Medulla oblongata (tissue), 1 donor: ENCODE data around the gene FANCE.
"Not testable (repeated sequence)": the region's sequence is repeated elsewhere in the genome, so short reads cannot be mapped to it uniquely, and the experiment has no call there.

Experiments
- DNase-seq: peaks from one replicate; pipeline ENCODE4 v3.0.0-alpha.2; 2015; ENCODE audit errors: extremely low spot score

The FANCE gene

DNA sequence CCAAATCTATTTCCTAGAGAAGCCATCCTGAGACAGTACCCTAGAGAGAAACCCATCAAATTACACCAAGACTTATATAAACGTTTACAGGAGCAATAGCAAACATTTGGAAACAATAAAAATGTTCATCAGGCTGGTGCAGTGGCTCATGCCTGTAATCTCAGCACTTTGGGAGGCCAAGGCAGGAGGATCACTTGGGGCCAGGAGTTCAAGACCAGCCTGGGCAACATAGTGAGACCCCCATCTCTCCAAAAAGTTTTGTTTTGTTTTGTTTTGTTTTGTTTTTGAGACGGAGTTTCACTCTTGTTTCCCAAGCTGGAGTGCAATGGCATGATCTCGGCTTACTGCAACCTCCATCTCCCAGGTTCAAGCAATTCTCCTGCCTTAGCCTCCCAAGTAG, 19.4 kb upstream of the FANCE start:
- not testable (repeated sequence) for DNase-seq

DNA sequence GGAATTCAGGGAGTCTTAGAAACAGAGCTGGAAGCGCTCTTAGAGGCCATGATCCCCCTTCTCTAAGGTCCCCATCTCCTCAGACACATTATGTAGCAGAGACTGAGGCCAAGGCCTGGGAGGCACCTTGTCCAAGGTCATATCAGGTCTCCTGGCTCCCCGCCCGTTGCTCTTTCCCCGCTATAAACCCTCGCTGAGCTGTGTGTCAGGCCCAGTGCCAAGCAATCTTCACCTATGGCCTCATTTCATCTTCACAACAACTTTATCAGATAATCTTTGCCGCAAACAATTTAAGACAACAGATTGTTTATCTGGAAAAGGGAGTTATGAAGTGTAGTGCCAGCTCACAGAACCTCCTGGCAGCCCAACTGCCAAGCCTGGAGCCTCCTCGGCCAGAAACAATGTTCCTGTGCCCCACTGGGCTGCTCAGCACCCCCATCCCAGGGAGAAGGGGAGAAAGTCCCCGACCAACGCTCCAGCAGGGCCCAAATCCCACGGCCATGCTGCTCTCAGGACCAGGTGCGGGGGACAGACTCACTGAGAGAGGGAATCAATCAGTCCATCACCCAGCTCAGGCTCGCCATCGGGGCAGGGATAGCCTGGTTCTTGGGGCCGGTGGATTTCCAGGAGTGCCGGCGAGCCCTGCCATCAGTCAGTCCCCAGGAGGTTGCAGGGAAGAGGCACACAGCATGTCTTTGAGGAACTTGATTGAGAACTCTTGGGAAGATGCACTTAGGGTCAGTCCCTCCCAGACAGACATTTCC, 16.9 kb upstream of the FANCE start:
- no peak for DNase-seq

GRCh38 chr6:35436071-35436857, 15.9 kb upstream of the FANCE start:
- no peak for DNase-seq

- not testable (repeated sequence) for DNase-seq
Measured at GRCh38 chr6:35438378-35439065, 13.6 kb upstream of the FANCE start.

- DNase-seq: no peak
Measured at GRCh38 chr6:35439308-35439707, 12.8 kb upstream of the FANCE start.

- no peak for DNase-seq
Measured at GRCh38 chr6:35441205-35441604, 10.9 kb upstream of the FANCE start.

GRCh38 chr6:35441642-35442041, 10.5 kb upstream of the FANCE start:
- DNase-seq: no peak

- no peak for DNase-seq
Measured at GRCh38 chr6:35442693-35443092, 9.4 kb upstream of the FANCE start.

GRCh38 chr6:35443341-35444030, 8.7 kb upstream of the FANCE start:
- DNase-seq: no peak

DNA sequence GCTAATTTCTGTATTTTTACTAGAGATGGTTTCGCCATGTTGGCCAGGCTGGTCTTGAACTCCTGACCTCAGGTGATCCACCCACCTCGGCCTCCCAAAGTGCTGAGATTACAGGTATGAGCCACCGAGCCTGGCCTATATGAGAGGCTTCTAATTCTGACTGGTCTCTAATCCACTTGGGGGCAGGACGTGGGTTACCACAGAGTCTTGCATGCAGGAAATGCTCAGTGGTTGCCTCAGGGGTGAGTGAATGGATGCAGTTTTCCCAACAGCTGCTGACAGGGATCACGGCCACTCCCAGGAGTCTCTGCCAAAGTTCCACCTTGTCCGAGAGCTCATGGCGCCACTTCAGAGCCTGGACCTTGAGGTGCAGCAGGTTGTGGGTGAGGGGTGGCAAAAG, 6.4 kb upstream of the FANCE start:
- no peak for DNase-seq

- DNase-seq: no peak
Measured at GRCh38 chr6:35448191-35448590, 3.9 kb upstream of the FANCE start.

DNA sequence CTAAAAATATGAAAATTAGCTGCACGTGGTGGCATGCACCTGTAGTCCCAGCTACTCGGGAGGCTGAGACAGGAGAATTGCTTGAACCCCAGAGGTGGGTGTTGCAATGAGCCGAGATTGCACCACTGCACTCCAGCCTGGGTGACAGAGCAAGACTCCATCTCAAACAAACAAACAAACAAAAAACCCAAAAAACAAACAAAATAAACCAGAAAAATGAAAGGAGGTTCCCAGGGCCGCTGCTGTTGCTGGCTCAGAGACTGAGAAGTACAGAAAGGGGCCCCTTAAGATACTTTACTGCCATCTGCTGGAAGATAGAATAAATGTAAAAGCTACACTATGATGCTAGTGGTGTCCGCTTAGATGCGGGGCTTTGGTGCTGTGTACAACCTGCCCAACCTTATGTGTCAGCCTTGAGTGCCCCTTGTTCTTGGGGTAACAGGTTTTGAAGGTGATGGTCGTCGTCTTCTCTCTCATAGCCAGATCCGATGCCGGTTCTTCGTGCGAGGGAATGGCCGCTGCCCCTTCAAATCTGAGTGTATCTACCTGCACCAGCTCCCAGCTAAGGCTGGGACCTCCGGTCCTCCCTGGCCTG, 2.8 kb upstream of the FANCE start:
- DNase-seq: peak; percentile 86

GRCh38 chr6:35451354-35452182, 570 bp upstream of the FANCE start:
- no peak for DNase-seq

- DNase-seq: no peak
Measured at GRCh38 chr6:35453236-35453635, 1.1 kb downstream of the FANCE start.

- DNase-seq: no peak
Measured at GRCh38 chr6:35454391-35455110, 2.4 kb downstream of the FANCE start.

GRCh38 chr6:35457907-35458306, 5.8 kb downstream of the FANCE start:
- DNase-seq: no peak

DNA sequence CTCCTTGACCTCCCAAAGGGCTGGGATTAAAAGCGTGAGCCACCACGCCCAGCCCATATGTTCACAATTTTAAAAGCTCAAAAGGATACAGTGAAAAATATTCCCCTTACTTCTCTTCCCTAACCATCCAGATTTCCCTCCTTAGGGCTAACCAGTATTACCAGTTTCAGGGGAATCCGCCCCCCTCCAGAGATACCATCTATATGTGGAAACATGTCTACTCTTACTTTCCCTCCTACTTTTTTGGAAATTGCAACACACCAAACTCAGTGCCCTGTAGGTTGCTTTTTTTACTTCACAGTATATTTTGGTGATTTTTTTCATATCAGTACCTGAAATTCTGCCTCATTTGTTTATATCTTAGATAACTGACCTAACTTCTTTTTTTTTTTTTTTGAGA, 9.1 kb downstream of the FANCE start:
- no peak for DNase-seq

- no peak for DNase-seq
Measured at GRCh38 chr6:35463292-35463691, 11.2 kb downstream of the FANCE start.

DNA sequence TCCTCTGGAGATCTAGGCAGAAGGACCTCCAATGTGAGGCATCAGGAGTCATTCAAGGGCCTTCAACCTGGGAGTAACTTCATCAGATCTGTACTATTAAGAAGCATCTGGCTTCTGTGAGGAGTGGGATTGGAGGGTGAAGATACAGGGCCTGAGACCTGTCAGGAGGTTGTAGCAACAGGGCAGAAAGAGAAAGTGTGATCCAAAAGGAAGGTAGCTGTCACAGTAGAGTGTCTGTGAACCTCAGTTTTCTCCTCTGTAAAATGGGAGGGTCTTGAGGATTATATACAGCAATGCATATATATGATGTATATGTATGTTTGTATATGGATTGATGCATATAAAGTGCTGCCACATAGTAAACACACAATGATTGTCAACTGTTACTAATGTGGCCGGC, 13.5 kb downstream of the FANCE start:
- no peak for DNase-seq
